Measurements from ENCODE around the gene TPK1.
A peak's percentile ranks its signal among the peaks of the same experiment; 100 is the strongest.

TPK1 gene

GRCh38 chr7:144835652-144836544 is at the start of gene TPK1 (continued):
- TF ChIP-seq ZNF558 (tag by site-specific recombination; IDR thresholded peaks at IDR 0.05) (no peak), HOXD13 (CRISPR knock-in tag; IDR thresholded peaks at IDR 0.05; ENCODE audit: borderline replicate concordance) (no peak), ZNF626 (tag by site-specific recombination; IDR thresholded peaks at IDR 0.05) (no peak), ZNF214 (tag by site-specific recombination; IDR thresholded peaks at IDR 0.05; ENCODE audit: borderline replicate concordance) (no peak), ZNF354C (tag by site-specific recombination; IDR thresholded peaks at IDR 0.05; ENCODE audit: borderline replicate concordance, low read depth) (no peak), ZBTB1 (tag by site-specific recombination; IDR thresholded peaks at IDR 0.05) (peak; percentile 94; the same call in 1 of the 2 replicates), ZNF654 (tag by site-specific recombination; IDR thresholded peaks at IDR 0.05; ENCODE audit: low read depth) (no peak), ZBTB21 (tag by site-specific recombination; IDR thresholded peaks at IDR 0.05) (no peak)

- POLR2A ChIA-PET, result no interaction called here
- H3K4me1 ChIP-seq (ENCODE audit: control insufficient read depth, insufficient read depth, low read length), result no peaks in the 10 kb centered on the region
- CTCF ChIA-PET, result no interaction called here
Measured at GRCh38 chr7:144885478-144885877, 49.6 kb upstream of the TPK1 start.

GRCh38 chr7:144884896-144885295 is 49.0 kb upstream of the TPK1 start:
- CTCF ChIA-PET, result no interaction called here
- POLR2A ChIA-PET, result no interaction called here
- no peaks in the 10 kb centered on the region for H3K4me1 ChIP-seq (ENCODE audit: control insufficient read depth, insufficient read depth, low read length)
- no peaks in the 10 kb centered on the region for H3K9me3 ChIP-seq (ENCODE audit: control insufficient read depth, insufficient read depth, low read depth, low read length)
- no peak overlapping the region for H3K4me3 ChIP-seq (ENCODE audit: low read depth, low read length)
- no peaks in the 10 kb centered on the region for H3K36me3 ChIP-seq (ENCODE audit: control insufficient read depth in 2 of 2, insufficient read depth in 1 of 2, low read length in 2 of 2)
- no peak for TF ChIP-seq ZNF416 (tag by site-specific recombination; IDR thresholded peaks at IDR 0.05)
- TF ChIP-seq ZNF2 (tag by site-specific recombination; IDR thresholded peaks at IDR 0.05), result no peak
- no peak for TF ChIP-seq ZNF132 (tag by site-specific recombination; IDR thresholded peaks at IDR 0.05; ENCODE audit: borderline replicate concordance)
- no peak for TF ChIP-seq ZNF292 (tag by site-specific recombination; IDR thresholded peaks at IDR 0.05; ENCODE audit: borderline replicate concordance, low read depth)
- no peak for TF ChIP-seq BCL6B (tag by site-specific recombination; IDR thresholded peaks at IDR 0.05)
- TF ChIP-seq ELK4 (IDR thresholded peaks at IDR 0.05; ENCODE audit: borderline replicate concordance, low read depth, low read length), result no peak
- no peak for TF ChIP-seq ZBTB17 (tag by site-specific recombination; IDR thresholded peaks at IDR 0.05)
- H3K27ac ChIP-seq (ENCODE audit: extremely low read depth, low read depth, low read length), result no peak overlapping the region

More at GRCh38 chr7:144885478-144885877, 49.6 kb upstream of the TPK1 start:
- Histone ChIP-seq H3K4me3 (ENCODE audit: low read depth, low read length) (no peak overlapping the region), H3K9me3 (ENCODE audit: control insufficient read depth, insufficient read depth, low read depth, low read length) (no peaks in the 10 kb centered on the region), H3K27ac (ENCODE audit: extremely low read depth, low read depth, low read length) (no peak overlapping the region), H3K36me3 (ENCODE audit: control insufficient read depth in 2 of 2, insufficient read depth in 1 of 2, low read length in 2 of 2) (no peaks in the 10 kb centered on the region)
- TF ChIP-seq BCL11B (tag by site-specific recombination; IDR thresholded peaks at IDR 0.05; ENCODE audit: low read depth), result no peak
- no peak for TF ChIP-seq TRIM28 (IDR thresholded peaks at IDR 0.05; ENCODE audit: borderline replicate concordance, low read length)
- TF ChIP-seq ZBTB6 (tag by site-specific recombination; IDR thresholded peaks at IDR 0.05), result no peak
- TF ChIP-seq ZNF174 (tag by site-specific recombination; IDR thresholded peaks at IDR 0.05), result no peak

All from HEK293 (cell line).